ENCODE measurements around the gene GRIN2A.

GRIN2A gene

GRCh38 chr16:9965079-9965478 is 217.1 kb downstream of the GRIN2A start:
- no peak for DNase-seq (ENCODE audit: low spot score)

- DNase-seq (ENCODE audit: low spot score), result no peak
Observed at GRCh38 chr16:9964426-9964825, 217.8 kb downstream of the GRIN2A start.

DNA sequence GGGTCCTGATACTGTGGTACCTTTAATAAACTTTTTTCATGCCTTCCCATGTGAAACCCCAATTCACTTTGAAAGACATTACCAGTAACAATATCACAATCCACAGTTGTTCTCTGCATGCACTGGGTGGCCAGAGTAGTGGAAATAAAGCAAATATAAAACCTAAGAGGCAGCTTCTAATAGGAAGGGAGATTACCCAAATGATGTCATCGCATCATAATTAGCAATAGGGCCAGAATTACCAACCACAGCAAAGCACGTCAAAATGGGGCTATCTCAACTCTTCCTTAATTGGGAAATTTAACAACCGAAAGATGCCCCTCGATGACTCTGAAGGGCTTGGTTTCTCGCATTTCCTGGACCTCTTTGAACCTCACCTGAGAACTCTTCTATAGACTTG is 224.8 kb downstream of the GRIN2A start:
- DNase-seq (ENCODE audit: low spot score), result no peak

- DNase-seq (ENCODE audit: low spot score), result no peak
Observed at GRCh38 chr16:9957002-9957401, 225.2 kb downstream of the GRIN2A start.

- no peak for DNase-seq (ENCODE audit: low spot score)
Observed at GRCh38 chr16:9955677-9956076, 226.6 kb downstream of the GRIN2A start.

DNA sequence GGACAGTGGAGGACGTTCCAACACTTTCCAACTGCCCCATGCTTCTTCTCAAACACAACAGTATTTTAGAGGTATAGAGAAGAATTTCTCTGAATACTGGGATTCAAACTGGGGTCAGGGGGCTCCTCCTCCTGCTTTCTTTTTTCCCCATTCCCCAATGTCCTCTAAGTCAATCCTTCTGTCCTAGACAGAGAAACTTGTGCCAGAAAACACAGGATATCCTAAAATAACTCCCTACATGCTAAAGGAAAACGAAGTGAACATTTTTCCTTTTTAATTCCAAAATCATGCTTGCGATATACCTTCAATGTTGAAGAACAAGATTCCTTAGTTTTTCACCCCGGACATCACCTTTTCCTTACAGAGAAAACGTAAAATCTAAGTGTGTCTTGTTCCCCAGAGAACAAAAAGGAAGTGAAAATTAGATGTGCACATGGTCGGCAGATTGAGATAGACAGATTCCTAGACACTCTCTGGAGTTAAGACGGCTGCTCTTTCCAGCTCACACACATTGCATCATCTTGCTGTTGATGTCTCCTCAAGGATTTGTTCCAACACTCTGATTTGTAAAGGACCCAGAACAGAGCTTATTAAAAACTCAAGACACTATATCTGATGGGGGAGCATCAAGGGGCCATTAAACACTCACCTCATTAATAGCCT is 228.2 kb downstream of the GRIN2A start:
- no peak for DNase-seq (ENCODE audit: low spot score)

DNA sequence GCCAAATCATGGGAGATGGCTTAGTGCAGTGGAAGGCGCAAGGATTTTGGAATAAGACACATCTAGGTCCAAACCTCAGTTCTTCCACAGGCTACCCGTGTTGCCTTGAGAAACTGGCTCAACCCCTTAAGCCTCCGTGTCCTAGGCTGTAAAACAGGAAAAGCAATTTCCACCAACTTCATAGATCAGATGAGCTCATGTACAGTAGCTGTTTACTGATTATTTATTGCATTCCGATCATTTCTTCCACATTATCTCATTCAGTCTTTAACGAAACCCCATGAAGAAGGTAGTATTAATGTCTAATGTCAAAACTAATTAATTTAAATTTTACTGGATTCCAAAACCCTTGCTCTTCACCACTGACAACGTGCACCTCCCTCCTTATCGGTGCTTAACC is 231.6 kb downstream of the GRIN2A start:
- no peak for DNase-seq (ENCODE audit: low spot score)

GRCh38 chr16:9949396-9949795 is 232.8 kb downstream of the GRIN2A start:
- DNase-seq (ENCODE audit: low spot score), result no peak

DNA sequence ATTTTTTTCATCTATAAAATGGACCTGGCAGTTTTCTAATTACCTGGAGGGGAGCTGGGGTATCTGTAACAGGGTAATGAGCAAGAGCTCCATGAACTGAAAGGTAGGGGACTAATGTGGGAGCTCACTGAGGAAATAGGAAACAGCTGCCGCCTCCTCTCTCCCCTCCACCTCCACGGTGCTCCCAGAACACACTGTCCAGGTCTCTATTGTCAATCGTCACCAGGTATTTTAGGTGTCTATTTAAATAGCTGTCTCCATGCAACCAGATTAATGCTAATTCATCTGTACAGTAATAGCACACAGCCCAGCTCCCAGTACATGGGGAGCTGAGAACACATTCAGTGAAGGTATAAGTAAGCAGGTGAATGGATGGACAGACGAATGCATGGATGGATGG is 233.3 kb downstream of the GRIN2A start:
- DNase-seq (ENCODE audit: low spot score), result no peak

DNA sequence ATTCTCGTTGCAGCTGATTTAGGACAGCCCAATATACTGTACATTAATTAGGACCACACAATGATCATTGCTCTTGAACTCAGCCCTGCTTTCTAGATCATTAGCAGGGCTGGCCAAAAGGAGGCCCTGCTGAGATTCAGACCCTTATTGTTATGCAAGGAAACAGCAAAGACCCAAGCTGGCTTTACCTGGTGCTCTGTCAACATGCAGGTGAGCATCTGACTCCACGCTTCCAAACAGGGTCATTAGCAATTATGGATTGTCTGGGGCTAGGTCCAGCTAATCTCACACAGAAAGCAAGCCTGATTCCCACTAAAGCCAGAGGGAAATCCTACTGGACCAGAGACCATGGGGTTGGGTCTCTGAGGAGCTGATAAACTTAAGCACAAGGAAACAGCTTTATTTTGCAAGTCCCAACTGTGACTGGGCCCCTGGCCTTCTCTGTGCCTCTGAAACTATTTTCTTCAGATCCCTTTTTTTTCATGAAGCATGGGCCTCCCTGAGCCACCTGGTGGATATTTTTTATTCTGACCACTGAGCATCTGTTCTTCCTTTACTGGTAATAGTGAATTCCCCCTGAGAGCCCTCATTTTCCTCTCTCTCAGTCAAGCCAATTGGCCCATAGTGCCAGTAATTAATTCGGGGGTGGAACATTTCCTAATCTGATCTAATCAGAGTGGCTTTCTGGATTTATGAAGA is 236.1 kb downstream of the GRIN2A start:
- no peak for DNase-seq (ENCODE audit: low spot score)

DNA sequence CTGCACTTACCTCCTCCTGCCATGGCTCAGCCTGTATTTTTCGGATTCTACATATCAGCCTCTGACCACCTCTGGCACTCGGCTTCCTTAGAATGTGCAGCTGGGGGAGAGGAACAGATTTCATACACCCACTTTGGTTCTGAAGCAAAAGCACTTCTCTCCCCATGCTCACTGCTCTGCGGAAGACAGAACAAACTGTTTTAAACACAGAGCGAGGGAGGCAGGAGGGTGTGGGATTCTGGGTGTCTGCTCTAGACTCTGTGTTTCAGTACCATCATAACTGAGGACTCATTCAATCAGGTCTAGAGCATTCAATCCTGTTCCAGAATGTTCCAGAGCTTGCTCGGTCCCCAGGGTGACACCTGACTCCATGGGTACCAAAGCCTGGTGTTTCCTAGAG is 239.1 kb downstream of the GRIN2A start:
- DNase-seq (ENCODE audit: low spot score), result no peak

DNA sequence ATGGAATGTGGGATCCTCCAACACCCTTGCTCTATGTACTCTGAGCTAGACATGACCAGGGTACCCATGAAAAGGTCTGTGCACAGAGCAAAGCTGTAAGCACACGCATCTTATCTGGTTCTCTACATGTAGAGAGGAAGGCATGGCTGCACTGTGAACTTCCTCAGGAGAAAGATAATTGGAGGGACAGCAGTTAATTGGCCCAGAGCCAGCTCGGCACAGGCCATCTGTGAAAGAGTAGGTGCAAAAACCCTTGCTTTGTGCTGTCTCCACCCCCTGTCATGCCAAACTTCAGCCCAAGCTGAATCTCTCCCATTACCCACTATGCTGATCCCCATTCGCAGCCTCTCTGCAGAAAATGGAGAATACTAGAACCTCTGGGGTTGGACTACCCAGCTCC is 241.0 kb downstream of the GRIN2A start:
- no peak for DNase-seq (ENCODE audit: low spot score)

- no peak for DNase-seq (ENCODE audit: low spot score)
Observed at GRCh38 chr16:9934723-9935508, 247.3 kb downstream of the GRIN2A start.

DNA sequence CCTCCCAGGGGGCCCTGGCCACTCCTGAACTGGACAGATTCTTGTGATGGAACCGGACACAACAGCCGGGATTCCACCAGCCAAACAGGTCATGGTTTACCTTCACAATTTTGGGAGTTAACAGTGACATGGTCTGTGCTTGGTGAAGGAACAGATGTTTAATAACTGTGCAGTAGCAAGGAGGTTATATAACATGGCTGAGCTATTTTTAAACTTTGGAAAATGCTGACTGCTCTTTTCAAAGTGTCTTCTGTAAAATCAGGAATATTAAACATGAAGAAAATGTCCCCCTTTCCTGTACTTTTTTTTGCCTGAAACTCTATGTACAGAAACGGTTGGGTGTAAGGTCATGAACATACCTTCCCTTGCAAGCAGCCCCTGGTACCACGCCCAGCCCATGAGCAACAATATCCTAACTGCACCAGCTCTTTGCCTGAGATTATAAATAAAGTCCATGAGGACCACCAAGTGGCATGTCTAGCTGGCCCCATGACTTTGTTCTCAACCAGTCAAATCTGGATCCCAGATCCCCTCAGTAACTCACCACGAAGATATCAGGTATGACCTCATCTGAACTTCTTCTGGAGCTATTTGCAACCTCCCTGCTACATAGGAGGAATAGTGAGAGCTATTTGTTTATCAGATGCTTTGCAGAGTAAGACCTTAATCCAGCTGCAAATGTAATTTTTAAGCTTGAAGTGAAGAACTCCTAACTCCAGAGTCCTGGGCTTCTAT is 249.1 kb downstream of the GRIN2A start:
- DNase-seq (ENCODE audit: low spot score), result no peak

DNA sequence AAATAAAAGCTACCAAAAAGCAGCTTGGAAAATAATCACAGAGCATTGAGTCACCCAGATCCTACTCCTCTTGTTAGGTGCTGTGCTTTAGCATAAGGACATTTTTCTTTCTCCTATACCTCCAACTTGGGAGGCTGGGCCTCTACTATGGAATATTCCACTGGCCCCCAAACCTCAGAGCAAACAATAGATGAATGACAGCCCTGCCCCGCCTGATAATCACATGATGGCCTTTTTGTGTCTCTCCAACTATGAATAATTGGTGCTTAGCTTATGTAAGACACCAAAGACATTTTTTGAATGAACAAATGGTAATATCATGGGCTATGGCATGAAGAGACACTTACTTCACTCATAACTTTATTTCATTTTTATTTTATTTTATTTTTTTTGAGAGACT is 250.2 kb downstream of the GRIN2A start:
- no peak for DNase-seq (ENCODE audit: low spot score)

DNA sequence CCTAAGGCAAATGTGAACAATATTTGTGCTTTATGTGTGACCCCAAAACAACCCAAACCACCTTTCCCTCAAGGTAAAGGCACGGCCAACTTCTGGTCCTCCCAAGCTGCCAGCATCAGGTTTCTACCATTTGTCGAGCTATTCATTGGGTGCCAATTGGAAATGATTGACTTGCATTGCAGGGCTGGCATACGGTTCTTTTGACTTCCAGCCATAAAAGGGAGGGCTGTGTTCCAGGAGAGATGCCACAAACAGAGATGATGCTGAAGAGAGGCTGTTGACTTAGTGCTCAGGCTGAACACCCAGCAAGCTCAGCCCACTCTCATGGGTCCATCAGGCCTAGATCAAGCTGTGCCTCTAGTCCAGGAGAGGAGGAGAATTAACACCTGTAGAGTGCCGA is 252.4 kb downstream of the GRIN2A start:
- no peak for DNase-seq (ENCODE audit: low spot score)

DNA sequence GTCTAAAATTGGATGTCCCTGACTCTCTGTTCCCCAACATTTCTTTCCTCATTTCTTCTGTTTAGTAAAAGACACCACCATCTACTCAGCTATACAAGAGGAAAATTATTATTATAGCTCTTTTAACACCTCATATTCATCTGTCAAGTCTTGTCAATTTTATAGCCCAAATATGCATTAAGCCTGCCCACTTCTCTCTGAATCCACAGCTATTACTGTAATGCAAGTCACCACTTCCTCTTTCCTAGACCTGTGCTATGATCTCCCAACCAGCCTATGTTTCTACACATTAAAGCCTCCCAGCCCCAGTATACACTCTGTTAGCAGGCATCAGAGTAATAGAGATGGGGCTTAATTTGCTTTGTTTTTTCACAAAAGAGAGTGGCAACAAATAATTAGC is 252.9 kb downstream of the GRIN2A start:
- no peak for DNase-seq (ENCODE audit: low spot score)

- no peak for DNase-seq (ENCODE audit: low spot score)
Observed at GRCh38 chr16:9922441-9922840, 259.8 kb downstream of the GRIN2A start.

- no peak for DNase-seq (ENCODE audit: low spot score)
Observed at GRCh38 chr16:9921997-9922396, 260.2 kb downstream of the GRIN2A start.

DNA sequence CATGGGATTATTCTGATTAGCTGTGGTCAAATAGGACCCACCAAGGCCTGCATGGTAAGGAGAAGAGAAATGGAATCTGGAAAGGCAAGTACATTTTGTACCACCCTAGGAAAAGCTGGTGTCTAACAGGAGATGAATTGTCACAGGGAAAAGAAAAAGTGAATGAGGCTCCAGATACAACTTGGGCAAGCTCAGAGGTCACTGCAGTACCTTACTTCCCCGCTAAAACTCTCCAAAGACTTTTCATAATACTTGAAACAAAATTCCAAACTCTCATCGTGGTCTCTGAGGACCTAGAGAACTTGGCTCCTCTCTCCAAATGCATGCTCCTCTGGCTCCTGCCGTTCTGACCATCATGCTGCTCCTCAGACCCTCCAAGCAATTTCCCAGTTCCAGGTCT is 262.8 kb downstream of the GRIN2A start:
- no peak for DNase-seq (ENCODE audit: low spot score)

GRCh38 chr16:9917691-9918090 is 264.5 kb downstream of the GRIN2A start:
- DNase-seq (ENCODE audit: low spot score), result no peak

DNA sequence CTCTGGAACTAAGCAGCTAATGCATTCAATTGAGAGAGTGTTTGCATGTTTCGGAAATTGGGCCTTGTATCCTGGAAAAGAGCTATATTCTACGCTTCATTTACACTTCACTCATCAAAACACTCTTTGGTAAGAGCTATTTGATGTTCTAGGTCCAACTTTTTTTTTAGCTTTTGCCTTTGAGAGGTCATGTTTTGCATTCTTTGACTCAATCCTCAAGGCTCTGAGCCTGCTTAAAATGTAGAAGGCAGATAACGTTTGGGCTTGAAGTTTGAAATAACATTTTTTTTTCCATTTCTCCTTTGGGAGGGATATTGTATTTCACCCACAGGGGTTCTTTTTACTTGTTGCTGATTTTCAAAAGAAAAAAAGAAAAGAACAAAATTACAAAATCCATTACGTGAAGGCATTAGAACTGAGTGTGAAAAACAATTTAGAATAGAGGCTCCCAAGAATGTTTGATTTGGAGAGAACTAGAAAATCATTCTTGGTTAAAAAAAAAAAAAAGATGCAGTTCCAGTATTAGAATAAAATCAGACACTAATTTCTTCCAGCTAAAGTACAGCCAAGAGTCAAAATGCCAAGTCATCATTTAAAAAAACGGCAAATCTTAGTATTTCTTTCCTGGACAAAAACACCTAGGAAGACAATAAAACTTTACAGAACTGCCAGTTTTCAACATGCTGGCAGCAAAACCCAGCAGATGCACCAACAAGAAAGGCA is 268.5 kb downstream of the GRIN2A start:
- DNase-seq (ENCODE audit: low spot score), result no peak
